Midbrain (tissue), 1 donor: ENCODE data around the gene SCAMP3.
"Not testable (repeated sequence)": the region's sequence is repeated elsewhere in the genome, so short reads cannot be mapped to it uniquely, and the experiment has no call there.

Experiments used
- DNase-seq: peaks from one replicate; lab custom pipeline; 2025; lab: John Stamatoyannopoulos, UW

The SCAMP3 gene

DNA sequence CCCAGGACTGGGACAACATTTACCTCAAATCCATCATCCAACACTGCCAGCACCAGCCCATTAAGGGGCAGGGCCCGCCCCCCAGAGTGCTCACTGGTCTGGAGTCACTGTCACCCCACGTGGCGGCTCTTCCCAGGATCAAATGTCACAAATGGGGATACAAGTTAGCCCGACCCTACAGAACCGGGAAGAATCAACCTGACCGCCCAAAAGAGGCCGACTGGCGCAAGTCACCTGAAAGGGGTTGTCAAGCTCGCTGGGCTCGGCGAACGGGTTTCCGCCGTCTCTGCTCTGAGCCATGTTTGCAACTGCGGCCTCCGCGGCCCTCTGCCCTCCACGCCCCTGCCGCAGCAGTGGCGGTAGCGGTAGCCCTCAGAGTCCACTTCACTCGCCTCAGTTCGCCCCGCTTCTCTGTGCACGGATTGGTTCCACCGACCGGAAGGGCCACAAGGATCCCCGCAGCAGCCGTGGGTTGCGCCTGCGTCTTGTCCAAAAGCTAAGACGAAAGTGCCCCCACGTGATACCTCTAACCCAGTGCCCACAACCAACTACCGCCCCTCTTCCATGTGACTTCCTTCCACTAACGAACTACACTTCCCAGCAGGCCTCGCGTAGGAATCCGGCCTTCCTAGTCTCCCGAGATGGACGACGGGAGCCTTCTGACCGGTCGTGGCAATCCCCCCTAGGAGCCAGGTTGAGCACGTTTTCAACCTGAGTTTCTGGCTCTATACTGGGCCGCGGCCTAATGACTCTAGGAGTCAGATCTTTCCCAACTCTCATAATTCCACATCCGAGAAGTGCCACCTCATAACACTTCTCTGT is at the start of gene SCAMP3:
Gene SCAMP3 (minus strand): TSS at position 509 of the 822 bp plus-strand sequence. CDS start 209 bp downstream, at position 300.
- peak; percentile 98 for DNase-seq

GRCh38 chr1:155309423-155310021 is 47.4 kb upstream of the SCAMP3 start:
- DNase-seq = no peak

GRCh38 chr1:155308493-155309422 is 46.6 kb upstream of the SCAMP3 start, which contains the start of gene FDPS:
FDPS (plus strand) TSS chr1:155308866; CDS start chr1:155309790, 924 bp downstream.
- peak; percentile 99 for DNase-seq

DNA sequence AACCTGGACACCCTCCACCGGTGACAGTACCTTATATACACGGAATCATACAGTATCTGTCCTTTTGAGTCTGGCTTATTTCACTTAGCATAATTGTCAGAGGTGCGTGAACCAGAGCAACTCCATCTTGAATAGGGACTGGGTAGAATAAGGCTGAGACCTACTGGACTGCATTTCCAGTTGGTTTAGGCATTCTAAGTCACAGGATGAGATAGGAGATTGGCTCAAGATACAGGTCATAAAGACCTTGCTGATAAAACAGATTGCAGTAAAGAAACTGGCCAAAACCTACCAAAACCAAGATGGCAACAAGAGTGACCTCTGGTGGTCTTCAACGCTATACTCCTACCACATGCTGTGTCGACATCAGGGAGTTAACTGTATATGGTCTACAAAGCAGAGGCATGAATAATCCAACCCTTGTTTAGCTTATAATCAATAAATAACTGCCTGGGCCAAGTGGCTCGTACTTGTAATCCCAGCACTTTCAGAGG is 45.1 kb upstream of the SCAMP3 start:
- DNase-seq = no peak

DNA sequence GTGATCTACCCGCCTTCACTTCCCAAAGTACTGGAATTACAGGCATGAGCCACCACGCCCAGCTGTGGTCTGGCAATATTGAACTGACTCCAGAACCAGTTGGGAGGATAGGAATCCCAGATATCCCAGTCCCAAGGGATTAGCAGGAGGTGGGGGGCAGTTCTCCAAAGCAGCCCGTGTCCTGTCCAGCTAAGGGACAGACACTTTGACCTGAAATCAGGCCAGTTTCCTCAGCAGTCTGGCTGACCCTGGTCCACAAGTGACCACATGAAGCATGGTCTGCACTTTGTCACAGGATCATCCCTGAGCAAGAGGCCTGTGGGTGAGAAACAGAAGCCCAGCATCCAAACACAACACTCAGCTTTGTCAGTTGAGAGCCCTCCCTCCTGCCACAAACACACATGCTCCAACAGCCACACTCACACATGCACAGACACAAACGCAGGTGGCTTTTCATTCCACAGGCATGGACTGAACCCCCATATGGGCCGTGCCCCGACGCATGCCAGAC is 43.8 kb upstream of the SCAMP3 start:
- no peak for DNase-seq

DNA sequence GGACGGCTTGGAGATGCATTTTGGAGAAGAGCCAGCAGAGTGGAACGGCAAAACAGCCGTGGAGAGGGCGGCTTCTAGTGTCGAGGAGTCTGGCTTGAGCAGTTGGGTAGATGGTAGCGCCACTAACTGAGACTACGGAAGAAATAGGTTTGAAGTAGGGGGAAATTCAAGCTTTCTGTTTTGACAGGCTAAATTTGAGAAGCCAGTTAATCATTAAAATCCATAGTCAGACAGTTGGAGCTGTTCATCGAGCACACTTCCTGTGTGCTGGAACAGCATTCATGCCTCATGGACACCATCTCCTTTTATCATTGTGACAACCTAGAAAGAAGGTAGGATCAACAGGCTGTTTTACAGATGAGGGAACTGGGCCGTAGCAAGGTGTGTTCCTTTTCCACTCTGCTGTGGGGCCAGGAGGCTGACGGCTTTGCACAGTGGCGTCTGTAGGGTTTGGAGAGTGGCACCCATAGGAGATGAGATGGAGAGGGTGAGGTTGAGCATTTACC is 42.5 kb upstream of the SCAMP3 start:
- no peak for DNase-seq

- no peak for DNase-seq
These were observed 39.2 kb upstream of the SCAMP3 start, which contains the start of gene PKLR for GRCh38 chr1:155301342-155301841. PKLR (minus strand) TSS chr1:155301438; CDS start chr1:155301395, 43 bp downstream.

GRCh38 chr1:155300553-155301329 is 38.6 kb upstream of the SCAMP3 start:
- no peak for DNase-seq

DNA sequence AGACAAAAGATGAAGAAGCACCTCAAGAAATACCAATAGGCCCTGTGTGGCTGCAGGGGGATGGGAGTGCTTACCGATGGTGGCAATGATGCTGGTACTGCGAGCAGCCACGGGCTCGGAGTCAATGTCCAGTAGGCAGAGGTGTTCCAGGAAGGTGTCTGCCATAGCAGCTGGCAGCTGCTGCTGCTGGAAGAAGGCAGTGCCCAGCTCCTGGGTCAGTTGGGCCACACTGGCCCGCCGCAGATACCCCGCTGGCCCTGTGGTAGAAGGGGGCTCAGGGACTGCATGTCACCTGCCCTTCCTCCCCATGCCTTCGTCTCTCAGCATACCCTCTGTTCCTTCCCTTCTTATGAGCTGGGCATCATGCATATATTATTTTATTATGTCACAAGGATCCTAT is 37.9 kb upstream of the SCAMP3 start:
- no peak for DNase-seq

DNA sequence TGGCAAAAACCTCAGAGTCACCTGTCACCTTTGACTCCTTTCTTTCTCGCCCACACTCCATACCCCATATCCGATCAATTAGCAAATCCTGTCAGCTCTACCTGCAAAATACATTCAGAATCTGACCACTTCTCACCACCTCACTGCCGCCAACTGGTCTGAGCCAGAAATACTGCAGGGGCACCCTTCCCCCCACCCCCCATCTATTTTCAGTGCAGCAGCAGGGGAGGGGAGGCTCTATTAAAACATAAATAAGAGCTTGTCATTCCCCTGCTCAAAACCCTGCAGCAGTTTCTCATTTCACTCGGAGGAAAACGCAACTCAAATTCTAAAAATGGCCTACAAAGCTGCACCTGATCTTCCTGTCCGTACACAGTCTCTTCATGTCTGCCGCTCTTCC is 35.2 kb upstream of the SCAMP3 start:
- DNase-seq = no peak

DNA sequence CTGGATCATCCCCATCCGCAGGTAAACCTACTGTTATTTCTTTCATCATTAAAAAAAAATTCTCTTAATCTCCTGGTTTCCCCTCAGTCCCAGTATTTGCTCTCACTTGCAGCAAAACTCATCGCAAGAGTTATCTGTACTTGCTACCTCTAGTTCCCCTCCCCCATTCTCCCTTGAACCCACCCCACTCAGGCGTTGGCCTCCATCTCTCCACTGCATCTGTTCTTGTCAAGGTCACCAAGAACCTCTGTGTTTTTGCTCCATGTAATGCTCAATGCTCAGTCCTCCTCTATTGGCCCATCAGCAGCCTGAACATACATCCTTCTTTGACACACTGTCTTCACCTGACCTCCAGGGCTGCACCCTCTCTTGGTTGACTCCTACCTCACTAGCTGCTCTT is 34.5 kb upstream of the SCAMP3 start:
- no peak for DNase-seq

DNA sequence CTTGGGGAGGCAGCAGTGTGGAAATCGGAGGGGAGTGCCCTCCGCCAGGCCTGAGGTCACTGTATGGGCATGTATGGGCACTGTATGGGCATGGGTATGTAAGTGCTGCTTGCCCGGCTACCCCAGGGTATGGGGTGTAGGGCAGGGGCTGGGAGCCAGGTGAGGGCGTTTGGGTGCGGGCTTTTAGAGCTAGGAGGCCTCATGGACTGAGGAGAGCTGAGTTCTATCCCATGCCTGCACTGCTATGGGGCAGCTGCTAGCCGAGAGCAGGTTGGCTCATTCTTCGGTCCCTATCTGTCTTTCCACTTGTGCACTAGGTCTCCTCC is 33.7 kb upstream of the SCAMP3 start:
- no peak for DNase-seq

DNA sequence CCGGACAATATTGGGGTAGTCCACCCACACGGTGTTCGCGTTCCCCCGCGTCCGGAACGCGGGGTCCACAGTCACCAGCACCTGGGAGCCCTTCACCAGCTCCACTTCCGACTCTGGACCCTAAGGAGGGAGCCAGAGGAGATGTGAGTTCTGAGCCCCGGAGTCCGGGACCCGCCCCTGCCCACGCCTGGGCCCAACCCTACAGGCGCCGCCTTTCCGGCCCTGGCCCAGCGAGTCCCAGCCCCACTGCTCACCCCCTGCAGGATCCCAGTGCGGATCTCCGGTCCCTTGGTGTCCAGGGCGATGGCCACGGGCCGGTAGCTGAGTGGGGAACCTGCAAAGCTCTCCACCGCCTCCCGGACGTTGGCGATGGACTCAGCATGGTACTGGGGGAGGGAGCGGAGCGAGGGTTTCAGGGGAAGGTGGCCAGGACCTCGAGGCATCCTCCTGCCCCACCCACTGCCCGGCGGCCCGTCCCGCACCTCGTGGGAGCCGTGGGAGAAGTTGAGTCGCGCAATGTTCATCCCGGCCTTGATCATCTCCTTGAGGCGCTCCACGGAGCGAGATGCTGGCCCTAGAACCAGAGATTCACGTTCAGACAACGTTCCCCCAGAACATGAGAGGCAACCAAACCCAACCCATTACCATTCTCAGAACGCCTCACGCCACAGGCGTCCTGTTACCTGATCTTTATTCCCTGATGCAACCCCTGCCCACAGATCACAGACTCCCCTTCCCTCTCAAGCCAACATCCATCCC is 33.2 kb upstream of the SCAMP3 start:
- no peak for DNase-seq

- DNase-seq = no peak
These were observed 32.5 kb upstream of the SCAMP3 start for GRCh38 chr1:155294520-155295182.

DNA sequence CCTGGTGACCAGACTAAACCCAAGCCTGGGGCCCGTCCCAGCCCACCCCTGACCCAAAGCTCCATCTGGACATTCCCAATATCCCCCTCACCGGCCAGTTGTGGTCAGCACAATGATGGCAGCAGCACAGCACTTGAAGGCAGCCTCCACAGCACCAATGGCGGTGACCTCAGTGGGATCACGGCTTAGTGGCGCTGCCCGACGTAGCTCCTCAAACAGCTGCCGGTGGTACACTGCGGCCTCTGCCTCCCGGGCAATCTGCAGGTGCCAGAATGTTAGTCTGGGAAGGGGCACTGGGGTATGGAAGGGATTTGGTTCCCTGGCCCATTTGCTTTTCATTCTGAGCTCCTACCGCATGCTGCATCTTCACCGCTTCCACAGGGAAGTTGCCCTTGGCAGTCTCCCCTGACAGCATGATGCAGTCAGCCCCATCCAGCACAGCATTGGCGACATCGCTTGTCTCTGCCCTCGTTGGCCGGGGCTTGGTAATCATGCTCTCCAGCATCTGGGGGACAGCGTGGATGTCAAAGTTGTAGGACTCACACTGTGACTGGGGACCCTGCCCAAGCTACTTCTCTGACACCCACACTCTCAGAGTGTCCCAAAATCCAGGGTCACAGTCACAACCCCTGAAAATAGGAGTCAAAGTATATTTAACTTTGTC is 31.1 kb upstream of the SCAMP3 start:
- DNase-seq = no peak

GRCh38 chr1:155291006-155291405 is 28.8 kb upstream of the SCAMP3 start:
- DNase-seq = not testable (repeated sequence)

DNA sequence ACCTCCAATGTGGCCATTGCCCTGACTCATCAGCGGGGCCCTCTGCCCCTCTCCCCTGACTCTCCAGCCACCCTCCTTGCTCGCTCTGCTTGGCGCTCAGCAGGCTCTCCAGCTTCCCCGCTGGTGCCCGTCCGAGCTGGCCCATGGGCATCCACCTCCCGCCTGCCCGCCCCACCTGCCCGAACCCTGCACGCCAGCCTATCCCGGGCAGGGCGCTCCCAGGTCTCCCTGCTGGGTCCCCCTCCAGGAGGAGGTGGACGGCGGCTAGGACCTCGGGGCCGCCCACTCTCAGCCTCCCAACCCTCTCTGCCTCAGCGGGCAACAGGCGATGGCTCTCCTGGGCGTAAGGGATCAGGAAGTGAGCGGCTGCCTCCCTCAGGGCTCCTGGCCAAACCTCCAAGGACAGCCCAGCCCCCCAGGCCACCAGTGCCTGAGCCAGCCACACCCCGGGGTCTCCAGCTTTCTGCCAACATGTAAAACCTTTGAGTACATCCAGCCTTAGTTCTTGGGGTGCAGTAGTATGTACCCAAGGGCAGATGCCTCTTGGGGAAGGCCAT is 25.9 kb upstream of the SCAMP3 start:
- no peak for DNase-seq

GRCh38 chr1:155286544-155286943 is 24.4 kb upstream of the SCAMP3 start:
- no peak for DNase-seq

- no peak for DNase-seq
These were observed 23.5 kb upstream of the SCAMP3 start for GRCh38 chr1:155285631-155286044.
